HepG2 (cell line): ENCODE data around the gene JAGN1. TPM values are rescaled to one million over a fixed set of nuclear protein-coding genes. Genes with fewer than 3 reads are reported as not detected.

Experiments
- FIP1L1 ChIP-seq: fragments of 200-400 bp; formaldehyde crosslinking; IDR thresholded peaks from 2 replicates; pipeline ENCODE4 v1.6.1; 2018; ENCODE audit warnings: low read depth, mild to moderate bottlenecking, low read length, moderate library complexity, borderline replicate concordance; ENCODE audit not compliant: insufficient read depth
- FOSL2 ChIP-seq: sonication (generic); formaldehyde crosslinking; IDR thresholded peaks from 2 replicates; pipeline ENCODE4 v1.4.0; 2020; ENCODE audit warnings: missing genetic modification reagents
- HNF1B ChIP-seq: sonication (generic); formaldehyde crosslinking; IDR thresholded peaks from 2 replicates; pipeline ENCODE4 v1.5.1; 2020; ENCODE audit warnings: mild to moderate bottlenecking, moderate library complexity, missing genetic modification reagents
- KLF13 ChIP-seq: sonication (generic); formaldehyde crosslinking; IDR thresholded peaks from 2 replicates; pipeline ENCODE4 v1.4.0; 2020; ENCODE audit warnings: mild to moderate bottlenecking, missing genetic modification reagents
- MTA3 ChIP-seq: sonication (generic); formaldehyde crosslinking; IDR thresholded peaks from 2 replicates; pipeline ENCODE4 v1.4.0; 2020; ENCODE audit warnings: missing genetic modification reagents
- MXI1 ChIP-seq: IDR thresholded peaks from 3 replicates; pipeline ENCODE4 v1.6.1; 2012; ENCODE audit warnings: low read depth, low read length, inconsistent platforms, borderline replicate concordance
- PRDM10 ChIP-seq: sonication (generic); formaldehyde crosslinking; IDR thresholded peaks from 2 replicates; pipeline ENCODE4 v1.4.0; 2020; ENCODE audit warnings: low read depth, missing genetic modification reagents
- TEAD3 ChIP-seq: optimal IDR thresholded peaks from 2 replicates; pipeline ENCODE3; 2016; ENCODE audit warnings: borderline replicate concordance
- THAP11 ChIP-seq: IDR thresholded peaks from 2 replicates; pipeline ENCODE4 v1.6.1; 2016; ENCODE audit warnings: missing biosample characterization, missing genetic modification reagents
- ZBTB38 ChIP-seq: sonication (generic); formaldehyde crosslinking; IDR thresholded peaks from 2 replicates; pipeline ENCODE4 v1.5.1; 2020; ENCODE audit warnings: mild to moderate bottlenecking, missing genetic modification reagents
- ZMYM2 ChIP-seq: sonication (generic); formaldehyde crosslinking; IDR thresholded peaks from 2 replicates; pipeline ENCODE4 v1.8.0; 2022; ENCODE audit warnings: mild to moderate bottlenecking, missing genetic modification reagents
- ZNF335 ChIP-seq: sonication (generic); formaldehyde crosslinking; IDR thresholded peaks from 2 replicates; pipeline ENCODE4 v1.4.0; 2020; ENCODE audit warnings: missing genetic modification reagents
- ZNF362 ChIP-seq: sonication (generic); formaldehyde crosslinking; IDR thresholded peaks from 2 replicates; pipeline ENCODE4 v1.4.0; 2020; ENCODE audit warnings: missing genetic modification reagents, mild to moderate bottlenecking, borderline replicate concordance
- ZNF430 ChIP-seq: sonication (generic); formaldehyde crosslinking; IDR thresholded peaks from 2 replicates; pipeline ENCODE4 v1.9.0; 2021; ENCODE audit warnings: mild to moderate bottlenecking, missing genetic modification reagents
- ZNF431 ChIP-seq: sonication (generic); formaldehyde crosslinking; IDR thresholded peaks from 2 replicates; pipeline ENCODE4 v1.9.0; 2022; ENCODE audit warnings: missing genetic modification reagents, low read depth, mild to moderate bottlenecking, borderline replicate concordance
- polyA plus RNA-seq, 8 experiments: library from polyadenylated mRNA; depleted of rRNA in 3 of 8; stranded (reverse) in 7 of 8; unstranded in 1 of 8; fragments of >200 nt; fragmentation: Illumina TruSeq in 4 of 8; extraction: Trizol in 4 of 8; gene quantifications; 2 replicates each; pipeline versions ENCODE4 v1.2.1 to v1.2.3, GENCODE V29; 2011 to 2016; ENCODE audit warnings: low read depth in 4 of 8, missing spikeins in 1 of 8, mixed read lengths in 1 of 8; ENCODE audit not compliant: insufficient read depth in 1 of 8
- total RNA-seq, 5 experiments: library from RNA; depleted of rRNA; stranded (reverse); fragments of >200 nt; fragmentation: Illumina TruSeq; extraction: Trizol; gene quantifications; 2 replicates each; pipeline ENCODE4 v1.2.3, GENCODE V29; 2016; ENCODE audit warnings: low read depth in 1 of 5
- TF ChIP-seq, protein P1 (sequence below): sonication (generic); formaldehyde crosslinking; IDR thresholded peaks from 2 replicates; pipeline ENCODE4 v1.5.0; 2020; ENCODE audit warnings: missing genetic modification reagents
- TF ChIP-seq, protein P2 (sequence below): sonication (generic); formaldehyde crosslinking; IDR thresholded peaks from 2 replicates; pipeline ENCODE4 v1.9.0; 2022; ENCODE audit warnings: low read depth, missing genetic modification reagents

The JAGN1 gene
- total and polyA plus RNA-seq, 2 of the 13 experiments (the other 11 are each of a cell fraction or from before 2014, with no cell fraction given) = 49.9 to 50.9 TPM

DNA sequence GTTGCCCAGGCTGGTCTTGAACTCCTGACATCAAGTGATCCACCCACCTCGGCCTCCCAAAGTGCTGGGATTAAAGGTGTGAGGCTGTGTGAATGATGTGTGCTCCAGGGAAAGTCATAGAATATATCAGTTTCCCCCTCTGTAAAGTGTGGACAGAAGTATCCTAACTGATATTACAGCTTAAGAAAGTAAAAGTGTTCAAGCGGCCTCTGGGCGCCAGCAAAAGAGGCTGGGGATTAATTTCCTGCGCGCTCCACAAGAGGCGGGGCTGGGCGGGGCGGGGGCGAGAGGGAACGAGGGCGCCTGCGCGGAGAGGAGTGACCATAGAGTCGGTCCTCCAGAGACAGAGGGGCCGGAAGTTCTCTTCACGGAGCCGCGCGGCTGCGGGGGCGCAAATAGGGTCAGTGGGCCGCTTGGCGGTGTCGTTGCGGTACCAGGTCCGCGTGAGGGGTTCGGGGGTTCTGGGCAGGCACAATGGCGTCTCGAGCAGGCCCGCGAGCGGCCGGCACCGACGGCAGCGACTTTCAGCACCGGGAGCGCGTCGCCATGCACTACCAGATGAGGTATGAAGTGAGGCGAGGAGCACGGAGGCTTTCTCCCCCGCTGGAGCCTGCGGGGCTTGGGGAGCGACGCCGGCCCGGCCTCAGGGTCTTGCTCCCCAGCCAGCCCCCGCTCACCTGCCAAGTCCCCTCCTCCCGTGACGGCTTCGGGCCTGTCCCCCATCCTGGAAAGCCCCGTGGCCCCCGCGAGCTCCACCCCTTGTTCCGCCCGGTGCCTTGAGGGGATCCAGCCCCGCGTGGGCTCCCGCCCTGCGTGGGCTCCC is at the start of gene JAGN1 (continued):
- 0 out of 2 replicates have a peak, but pooled peaks have one; percentile 57 for TF ChIP-seq PRDM10 (CRISPR knock-in tag)
- no peak for TF ChIP-seq MXI1
- TF ChIP-seq FIP1L1 = no peak
- TF ChIP-seq MTA3 = no peak
- TF ChIP-seq, protein P1, sequence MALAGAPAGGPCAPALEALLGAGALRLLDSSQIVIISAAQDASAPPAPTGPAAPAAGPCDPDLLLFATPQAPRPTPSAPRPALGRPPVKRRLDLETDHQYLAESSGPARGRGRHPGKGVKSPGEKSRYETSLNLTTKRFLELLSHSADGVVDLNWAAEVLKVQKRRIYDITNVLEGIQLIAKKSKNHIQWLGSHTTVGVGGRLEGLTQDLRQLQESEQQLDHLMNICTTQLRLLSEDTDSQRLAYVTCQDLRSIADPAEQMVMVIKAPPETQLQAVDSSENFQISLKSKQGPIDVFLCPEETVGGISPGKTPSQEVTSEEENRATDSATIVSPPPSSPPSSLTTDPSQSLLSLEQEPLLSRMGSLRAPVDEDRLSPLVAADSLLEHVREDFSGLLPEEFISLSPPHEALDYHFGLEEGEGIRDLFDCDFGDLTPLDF (CRISPR knock-in tag) = no peak; the same call in none of the 2 replicates
- peak; percentile 41; the same call in 1 of the 2 replicates for TF ChIP-seq ZNF335
- TF ChIP-seq KLF13 (CRISPR knock-in tag) = no peak
- no peak for TF ChIP-seq HNF1B
- no peak; the same call in 1 of the 2 replicates for TF ChIP-seq ZNF431
- TF ChIP-seq ZNF362 (CRISPR knock-in tag) = peak; percentile 57; the same call in 1 of the 2 replicates
- peak; percentile 49 for TF ChIP-seq FOSL2
- peak; percentile 82; the same call in 1 of the 2 replicates for TF ChIP-seq ZMYM2 (CRISPR knock-in tag)
- peak; percentile 89 for TF ChIP-seq ZNF430 (CRISPR knock-in tag)
- TF ChIP-seq, protein P2, sequence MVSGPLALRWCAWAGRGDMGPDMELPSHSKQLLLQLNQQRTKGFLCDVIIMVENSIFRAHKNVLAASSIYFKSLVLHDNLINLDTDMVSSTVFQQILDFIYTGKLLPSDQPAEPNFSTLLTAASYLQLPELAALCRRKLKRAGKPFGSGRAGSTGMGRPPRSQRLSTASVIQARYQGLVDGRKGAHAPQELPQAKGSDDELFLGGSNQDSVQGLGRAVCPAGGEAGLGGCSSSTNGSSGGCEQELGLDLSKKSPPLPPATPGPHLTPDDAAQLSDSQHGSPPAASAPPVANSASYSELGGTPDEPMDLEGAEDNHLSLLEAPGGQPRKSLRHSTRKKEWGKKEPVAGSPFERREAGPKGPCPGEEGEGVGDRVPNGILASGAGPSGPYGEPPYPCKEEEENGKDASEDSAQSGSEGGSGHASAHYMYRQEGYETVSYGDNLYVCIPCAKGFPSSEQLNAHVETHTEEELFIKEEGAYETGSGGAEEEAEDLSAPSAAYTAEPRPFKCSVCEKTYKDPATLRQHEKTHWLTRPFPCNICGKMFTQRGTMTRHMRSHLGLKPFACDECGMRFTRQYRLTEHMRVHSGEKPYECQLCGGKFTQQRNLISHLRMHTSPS (CRISPR knock-in tag) = 0 out of 2 replicates have a peak, but pooled peaks have one; percentile 54
- no peak for TF ChIP-seq TEAD3 (CRISPR knock-in tag)
- TF ChIP-seq ZBTB38 = peak; percentile 89
- peak; percentile 87 for TF ChIP-seq THAP11
